NB4 (cell line): ENCODE data around the gene ZNF865.

Source experiments
- DNase-seq: peaks from one replicate; pipeline ENCODE4 v3.0.0; 2010; ENCODE audit warnings: low read depth
- H3K4me3 ChIP-seq: one replicate; pipeline ENCODE4 v1.5.1; 2011; ENCODE audit warnings: mild to moderate bottlenecking, low read depth, low read length, moderate library complexity
- MYC ChIP-seq: IDR thresholded peaks from 2 replicates; pipeline ENCODE4 v1.6.1; 2011; ENCODE audit warnings: low read depth, low read length
- POLR2A ChIP-seq: IDR thresholded peaks from 2 replicates; pipeline ENCODE4 v1.6.1; 2011; ENCODE audit warnings: mild to moderate bottlenecking; ENCODE audit not compliant: insufficient read length; ENCODE audit errors: extremely low read depth
- TF ChIP-seq, protein P1 (sequence below): IDR thresholded peaks from one replicate; pipeline ENCODE4 v1.5.1; 2012; ENCODE audit warnings: low read depth, low read length
- TF ChIP-seq, protein P2 (sequence below): IDR thresholded peaks from 2 replicates; pipeline ENCODE4 v1.6.1; 2011; ENCODE audit warnings: low read depth, low read length

ZNF865 gene

DNA sequence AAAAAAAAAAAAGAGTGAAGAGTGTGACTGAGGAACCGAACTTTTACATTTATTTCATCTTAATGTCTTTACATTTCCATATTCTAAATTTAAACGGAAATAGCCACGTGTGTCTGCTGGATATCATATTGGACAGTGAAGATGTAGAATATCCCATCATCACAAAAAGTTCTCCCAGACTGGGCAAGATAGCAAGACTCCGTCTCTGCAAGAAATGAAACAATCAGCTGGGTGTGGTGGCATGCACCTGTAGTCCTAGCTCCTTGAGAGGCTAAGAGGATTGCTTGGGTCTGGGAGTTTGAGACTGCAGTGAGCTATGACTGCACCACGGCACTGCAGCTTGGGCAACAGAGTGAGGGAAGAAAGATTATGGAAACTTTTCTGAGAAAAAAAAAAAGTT, 28.7 kb upstream of the ZNF865 start:
- TF ChIP-seq POLR2A (no peak), MYC (no peak)
- TF ChIP-seq, protein P1, sequence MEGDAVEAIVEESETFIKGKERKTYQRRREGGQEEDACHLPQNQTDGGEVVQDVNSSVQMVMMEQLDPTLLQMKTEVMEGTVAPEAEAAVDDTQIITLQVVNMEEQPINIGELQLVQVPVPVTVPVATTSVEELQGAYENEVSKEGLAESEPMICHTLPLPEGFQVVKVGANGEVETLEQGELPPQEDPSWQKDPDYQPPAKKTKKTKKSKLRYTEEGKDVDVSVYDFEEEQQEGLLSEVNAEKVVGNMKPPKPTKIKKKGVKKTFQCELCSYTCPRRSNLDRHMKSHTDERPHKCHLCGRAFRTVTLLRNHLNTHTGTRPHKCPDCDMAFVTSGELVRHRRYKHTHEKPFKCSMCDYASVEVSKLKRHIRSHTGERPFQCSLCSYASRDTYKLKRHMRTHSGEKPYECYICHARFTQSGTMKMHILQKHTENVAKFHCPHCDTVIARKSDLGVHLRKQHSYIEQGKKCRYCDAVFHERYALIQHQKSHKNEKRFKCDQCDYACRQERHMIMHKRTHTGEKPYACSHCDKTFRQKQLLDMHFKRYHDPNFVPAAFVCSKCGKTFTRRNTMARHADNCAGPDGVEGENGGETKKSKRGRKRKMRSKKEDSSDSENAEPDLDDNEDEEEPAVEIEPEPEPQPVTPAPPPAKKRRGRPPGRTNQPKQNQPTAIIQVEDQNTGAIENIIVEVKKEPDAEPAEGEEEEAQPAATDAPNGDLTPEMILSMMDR, result no peak
- no peak for DNase-seq
- H3K4me3 ChIP-seq, result no peak overlapping the region

DNA sequence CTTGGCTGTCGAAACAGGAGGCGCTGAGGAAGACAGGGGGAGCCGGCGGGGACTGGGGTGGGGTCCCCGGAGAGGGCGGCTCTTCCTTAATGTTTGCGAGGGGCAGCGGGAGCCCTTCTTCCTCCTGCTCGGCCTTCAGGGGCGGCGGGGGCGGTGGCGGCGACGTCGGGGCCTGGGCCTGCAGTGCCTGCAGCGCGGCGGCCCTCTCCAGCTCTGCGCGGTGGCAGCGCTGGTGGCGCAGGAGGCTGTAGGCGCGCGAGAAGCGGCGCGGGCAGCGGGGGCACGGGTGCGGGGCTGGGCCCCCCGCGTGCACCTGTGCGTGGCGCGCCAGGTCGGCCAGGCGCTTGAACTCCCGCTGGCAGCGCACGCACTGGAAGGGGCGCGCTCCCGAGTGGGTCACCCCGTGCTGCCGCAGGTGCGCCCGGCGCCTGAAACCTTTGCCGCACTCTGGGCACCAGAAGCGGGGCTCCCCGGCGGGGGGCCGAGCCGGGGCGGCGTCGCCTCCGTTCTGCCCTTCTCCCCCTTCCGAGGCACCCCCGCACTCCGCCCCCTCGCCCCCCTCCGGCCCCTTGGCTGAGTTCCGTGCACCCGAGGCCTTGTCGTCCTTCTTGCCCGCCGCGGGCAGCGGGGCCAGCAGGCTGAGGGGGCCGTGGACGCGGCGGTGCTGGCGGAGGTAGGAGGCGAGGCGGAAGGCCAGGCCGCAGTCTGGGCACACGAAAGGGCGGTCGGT, 27.3 kb upstream of the ZNF865 start:
- H3K4me3 ChIP-seq, result no peak overlapping the region
- DNase-seq, result no peak
- TF ChIP-seq, protein P1, result no peak
- TF ChIP-seq MYC (no peak), POLR2A (no peak)
- TF ChIP-seq, protein P2, sequence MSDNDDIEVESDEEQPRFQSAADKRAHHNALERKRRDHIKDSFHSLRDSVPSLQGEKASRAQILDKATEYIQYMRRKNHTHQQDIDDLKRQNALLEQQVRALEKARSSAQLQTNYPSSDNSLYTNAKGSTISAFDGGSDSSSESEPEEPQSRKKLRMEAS, result no peak

DNA sequence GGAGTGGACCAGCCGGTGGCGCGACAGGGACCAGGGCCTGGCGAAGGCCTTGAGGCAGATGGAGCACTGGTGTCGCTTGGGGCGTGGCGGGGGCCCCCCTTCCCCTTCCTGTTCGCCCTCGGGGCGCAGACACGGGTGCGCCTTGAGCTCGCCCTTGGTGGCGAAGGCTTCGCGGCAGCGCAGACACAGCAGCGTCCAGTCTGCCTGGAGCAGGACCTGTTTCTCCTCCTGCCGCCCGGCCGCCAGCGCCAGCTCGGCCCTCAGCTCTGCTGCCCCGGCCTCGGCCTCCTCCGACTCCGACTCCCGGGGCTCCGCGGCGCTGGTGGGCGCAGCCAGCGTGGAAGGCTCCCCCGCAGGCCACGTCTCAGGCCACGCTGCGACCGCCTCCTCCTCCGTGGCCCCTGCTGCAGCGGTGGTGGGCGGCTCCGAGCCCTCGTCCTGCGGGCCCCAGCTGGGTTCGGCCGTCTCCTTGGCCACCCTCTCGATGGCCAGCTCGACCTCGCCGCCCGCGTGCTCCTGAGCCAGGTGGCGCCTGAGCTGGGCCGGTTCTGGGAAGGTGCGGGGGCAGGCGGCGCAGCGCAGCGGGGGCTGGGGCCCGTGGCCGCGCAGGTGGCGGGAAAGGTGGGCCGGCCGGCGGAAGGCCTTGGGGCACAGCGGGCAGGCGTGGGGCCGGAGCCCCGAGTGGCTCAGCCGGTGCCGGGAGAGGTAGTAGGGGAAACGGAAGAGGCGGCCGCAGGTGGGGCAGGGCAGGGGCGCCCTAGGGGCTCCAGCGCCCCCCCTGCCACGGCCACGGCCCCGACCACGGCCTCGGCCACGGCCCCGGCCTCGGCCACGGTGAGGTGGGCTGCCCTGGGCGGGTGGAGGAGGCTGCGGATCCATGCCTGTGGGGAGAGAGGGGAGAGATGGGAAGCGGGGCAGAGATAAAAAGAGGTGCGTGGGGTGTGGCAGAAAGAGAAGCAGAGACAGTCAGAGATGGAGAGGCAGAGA, 26.4 kb upstream of the ZNF865 start:
- H3K4me3 ChIP-seq, result no peak overlapping the region
- DNase-seq, result no peak
- no peak for TF ChIP-seq POLR2A
- TF ChIP-seq MYC, result no peak
- TF ChIP-seq, protein P2, result no peak
- TF ChIP-seq, protein P1, result no peak

DNA sequence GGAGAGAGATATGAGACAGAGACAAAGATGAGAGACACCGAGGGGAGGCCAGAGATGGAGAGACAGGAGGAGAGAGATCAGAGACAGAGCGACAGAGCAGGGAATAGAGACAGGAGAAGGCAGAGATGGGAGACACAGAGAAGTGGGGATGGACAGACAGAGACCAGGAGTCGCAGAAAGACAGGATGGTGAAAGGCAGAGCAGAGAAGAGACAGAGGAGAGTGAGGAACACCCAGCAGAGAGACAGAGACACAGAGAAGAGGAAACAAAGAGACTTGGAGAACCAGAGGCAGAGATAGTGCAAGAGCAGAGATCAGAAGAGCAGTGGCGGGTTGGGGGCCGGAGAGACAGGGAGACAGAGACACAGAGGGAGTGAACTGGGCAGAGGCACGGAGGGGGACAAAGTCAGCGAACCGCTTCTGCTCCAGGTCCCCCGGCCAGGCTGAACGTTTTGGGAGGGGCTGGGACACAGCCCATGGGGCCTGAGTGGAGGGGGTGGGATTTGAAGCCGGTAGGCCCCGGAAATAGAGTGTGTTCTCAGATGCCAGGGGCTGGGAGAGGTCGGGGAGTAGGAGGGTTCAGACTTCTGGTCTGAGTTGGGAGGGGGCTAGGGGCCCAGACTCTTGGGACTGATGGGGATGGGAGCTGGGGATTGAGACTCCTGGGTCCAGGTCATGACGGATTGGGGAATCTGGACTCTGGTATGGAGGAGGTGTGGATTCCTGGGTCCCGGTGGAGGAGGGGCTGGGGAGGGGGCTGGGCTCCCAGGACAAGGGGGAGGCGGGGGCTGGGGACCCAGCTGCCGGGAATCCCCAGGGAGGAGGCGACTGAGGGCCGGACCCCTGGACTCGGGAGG, 25.5 kb upstream of the ZNF865 start:
- DNase-seq, result peak; percentile 55

DNA sequence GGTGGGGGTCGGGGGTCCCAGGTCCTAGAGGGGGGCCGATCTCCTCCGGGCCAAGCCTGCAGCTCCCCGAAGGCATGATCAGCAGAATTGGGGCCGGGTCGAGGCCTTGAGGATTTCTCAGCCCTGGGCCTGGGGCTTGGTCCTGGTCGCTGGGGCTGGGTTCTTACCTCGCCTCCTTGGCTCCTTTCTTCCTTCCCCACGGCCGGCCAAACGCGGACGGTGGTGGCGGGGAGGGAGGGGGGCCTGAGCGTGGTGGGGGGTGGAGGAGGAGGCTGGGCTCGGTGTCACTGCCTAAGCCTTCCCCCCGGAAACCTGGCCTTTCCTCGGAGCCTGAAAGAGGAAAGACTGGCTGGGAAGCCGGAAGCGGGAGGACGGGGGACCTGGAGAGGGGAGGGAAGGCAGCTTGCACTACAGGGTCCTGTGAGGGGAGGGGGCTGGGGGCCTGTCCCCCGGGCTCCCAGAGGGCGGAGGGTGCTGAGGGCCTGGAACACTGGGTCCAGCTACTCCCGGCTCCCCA, 24.8 kb upstream of the ZNF865 start, which contains the start of gene ZNF579:
ZNF579 (minus strand) TSS at position 221 of the 517 bp plus-strand sequence. CDS start 1,209 bp downstream, outside the sequence.
- TF ChIP-seq, protein P1, result no peak
- TF ChIP-seq, protein P2, result peak; percentile 25; the same call in 1 of the 2 replicates
- TF ChIP-seq MYC, result peak; percentile 55
- peak within 1 kb of the TSS; percentile 72 for H3K4me3 ChIP-seq
- DNase-seq, result peak; percentile 87

More for the DNA sequence above, 25.5 kb upstream of the ZNF865 start:
- TF ChIP-seq, protein P1, result no peak
- TF ChIP-seq POLR2A, result no peak
- no peak for TF ChIP-seq MYC
- TF ChIP-seq, protein P2, result no peak
- H3K4me3 ChIP-seq, result peak overlapping the region; percentile 72
